ENCODE data around the gene TCF3.

GRCh38 chr19:1648920-1649541 is 3.4 kb downstream of the TCF3 start:
- TF ChIP-seq CTCF (IDR thresholded peaks at IDR 0.05) (no peak), POLR2A (IDR thresholded peaks at IDR 0.05) (no peak)
